A673 (cell line): ENCODE data around the gene FOXC1.

Experiments
- CTCF ChIP-seq: fragments of 300-800, 200-600 bp; sonication (generic); conservative IDR thresholded peaks from 2 replicates; pipeline ENCODE4 v1.5.1; 2017; ENCODE audit warnings: low read depth, mild to moderate bottlenecking, antibody characterized with exemption, low read length, moderate library complexity, mixed read lengths
- EZH2 ChIP-seq: fragments of 200-600 bp; sonication (generic); IDR thresholded peaks from 2 replicates; pipeline ENCODE4 v1.6.1; 2017; ENCODE audit warnings: borderline replicate concordance, low read depth, mild to moderate bottlenecking, mixed read lengths, antibody characterized with exemption, low read length; ENCODE audit not compliant: poor library complexity, severe bottlenecking

GRCh38 chr6:1640476-1640875 lies 30.8 kb downstream of the FOXC1 start:
- TF ChIP-seq CTCF (no peak), EZH2 (no peak)
